Embryonic facial prominence (tissue), 1 donor: ENCODE data around the gene NAA38.
A peak's percentile ranks its signal among the peaks of the same experiment; 100 is the strongest.

Experiments
- DNase-seq: peaks from one replicate; pipeline ENCODE4 v3.0.0-alpha.2; 2016; ENCODE audit errors: extremely low spot score

NAA38 gene

GRCh38 chr17:7852919-7853690 lies 4.3 kb downstream of the NAA38 start:
- DNase-seq = no peak

GRCh38 chr17:7852262-7852670 lies 5.1 kb downstream of the NAA38 start:
- no peak for DNase-seq

- peak; percentile 85 for DNase-seq
Observed at GRCh38 chr17:7851438-7852261, 5.7 kb downstream of the NAA38 start.

- DNase-seq = no peak
Observed at GRCh38 chr17:7850701-7851437, 6.5 kb downstream of the NAA38 start.

GRCh38 chr17:7849751-7850504 lies 7.4 kb downstream of the NAA38 start:
- no peak for DNase-seq

GRCh38 chr17:7849130-7849750 lies 8.1 kb downstream of the NAA38 start:
- no peak for DNase-seq

- no peak for DNase-seq
Observed at GRCh38 chr17:7848739-7849129, 8.6 kb downstream of the NAA38 start.

- DNase-seq = no peak
Observed at GRCh38 chr17:7848131-7848579, 9.2 kb downstream of the NAA38 start.

- no peak for DNase-seq
Observed at GRCh38 chr17:7846765-7847661, 10.3 kb downstream of the NAA38 start.

GRCh38 chr17:7846063-7846735 lies 11.2 kb downstream of the NAA38 start:
- no peak for DNase-seq

- no peak for DNase-seq
Observed at GRCh38 chr17:7845359-7846062, 11.8 kb downstream of the NAA38 start.

- DNase-seq = peak; percentile 89
Observed at GRCh38 chr17:7844292-7845154, 12.8 kb downstream of the NAA38 start.

GRCh38 chr17:7843536-7844291 lies 13.6 kb downstream of the NAA38 start:
- DNase-seq = peak; percentile 61

- no peak for DNase-seq
Observed at GRCh38 chr17:7843257-7843535, 14.2 kb downstream of the NAA38 start.

- no peak for DNase-seq
Observed at GRCh38 chr17:7842380-7843256, 14.7 kb downstream of the NAA38 start.

- DNase-seq = peak; percentile 85
Observed at GRCh38 chr17:7841915-7842379, 15.4 kb downstream of the NAA38 start.
